ENCODE data around the gene TWF2. TPM values are rescaled to one million over a fixed set of nuclear protein-coding genes. Genes with fewer than 3 reads are reported as not detected.

Gene TWF2
- total and polyA plus RNA-seq, 9 donors: 14.3 to 56.3 (median 41.2) TPM

GRCh38 chr3:52231502-52232278 lies 7.3 kb downstream of the TWF2 start:
- peaks cover 2% of the 10 kb centered on the region for H3K36me3 ChIP-seq
- no peak for TF ChIP-seq POLR2A (IDR thresholded peaks at IDR 0.05)
- TF ChIP-seq CTCF (IDR thresholded peaks at IDR 0.05): peak; percentile 8 to 57 (median 44)
- no peak for TF ChIP-seq EP300 (IDR thresholded peaks at IDR 0.05)
- H3K9me3 ChIP-seq: no peaks in the 10 kb centered on the region
- H3K4me1 ChIP-seq (ENCODE audit: insufficient read depth): peaks cover 8% of the 10 kb centered on the region
- peak; percentile 45 to 79 (median 69) for DNase-seq
- intact Hi-C loops (cut with DNase I): no loop called here
- WGBS, 3 donors: 70 to 77% (median 74%) methylated on average over 30 to 34 of the region's 34 CpGs
- no peak overlapping the region for H3K27ac ChIP-seq
- H3K4me3 ChIP-seq: no peak overlapping the region
- no peaks in the 10 kb centered on the region for H3K27me3 ChIP-seq

- H3K36me3 ChIP-seq: peaks cover 2% of the 10 kb centered on the region
- WGBS, 3 donors: 79 to 85% (median 81%) methylated on average over 16 of the region's 16 CpGs
- H3K4me1 ChIP-seq (ENCODE audit: insufficient read depth): peaks cover 3% of the 10 kb centered on the region
- no peak overlapping the region for H3K4me3 ChIP-seq
- no peak for TF ChIP-seq POLR2A (IDR thresholded peaks at IDR 0.05)
- no peak for TF ChIP-seq EP300 (IDR thresholded peaks at IDR 0.05)
- no peak for TF ChIP-seq CTCF (IDR thresholded peaks at IDR 0.05)
- intact Hi-C loops (cut with DNase I): no loop called here
- no peak overlapping the region for H3K27ac ChIP-seq
- peak in 2 of 5 donors; percentile 20 to 30 for DNase-seq
- H3K27me3 ChIP-seq: no peaks in the 10 kb centered on the region
- no peaks in the 10 kb centered on the region for H3K9me3 ChIP-seq
Observed at GRCh38 chr3:52230889-52231499, 8.0 kb downstream of the TWF2 start.

- Histone ChIP-seq H3K36me3 (peaks cover 2% of the 10 kb centered on the region), H3K4me1 (ENCODE audit: insufficient read depth) (no peaks in the 10 kb centered on the region), H3K9me3 (no peaks in the 10 kb centered on the region), H3K27ac (no peak overlapping the region), H3K4me3 (no peak overlapping the region), H3K27me3 (no peaks in the 10 kb centered on the region)
- intact Hi-C loops (cut with DNase I): no loop called here
- DNase-seq: no peak
- no peak for TF ChIP-seq POLR2A (IDR thresholded peaks at IDR 0.05)
- no peak for TF ChIP-seq EP300 (IDR thresholded peaks at IDR 0.05)
- TF ChIP-seq CTCF (IDR thresholded peaks at IDR 0.05): no peak
- WGBS, 3 donors: 85 to 90% (median 86%) methylated on average over 6 of the region's 6 CpGs
Observed at GRCh38 chr3:52230461-52230860, 8.5 kb downstream of the TWF2 start.

GRCh38 chr3:52229656-52230055 lies 9.3 kb downstream of the TWF2 start:
- Histone ChIP-seq H3K9me3 (no peaks in the 10 kb centered on the region), H3K36me3 (peaks cover 2% of the 10 kb centered on the region), H3K27ac (no peak overlapping the region), H3K4me1 (ENCODE audit: insufficient read depth) (no peaks in the 10 kb centered on the region), H3K4me3 (no peak overlapping the region), H3K27me3 (no peaks in the 10 kb centered on the region)
- WGBS, 3 donors: 89 to 91% (median 90%) methylated on average over 12 to 13 of the region's 13 CpGs
- intact Hi-C loops (cut with DNase I): loop anchor here in 1 of 4 donors (10.0 kb wide), 1 partner anchor 45 kb away; the partner anchor contains the start of gene WDR82
- TF ChIP-seq POLR2A (IDR thresholded peaks at IDR 0.05) (no peak), CTCF (IDR thresholded peaks at IDR 0.05) (no peak), EP300 (IDR thresholded peaks at IDR 0.05) (no peak)
- peak in 1 of 5 donors; percentile 31 for DNase-seq
